Embryonic facial prominence (tissue), 1 donor: Measurements from ENCODE around the gene CCL20.

Experiments
- DNase-seq: peaks from one replicate; pipeline ENCODE4 v3.0.0-alpha.2; 2016; ENCODE audit errors: extremely low spot score

CCL20 gene

DNA sequence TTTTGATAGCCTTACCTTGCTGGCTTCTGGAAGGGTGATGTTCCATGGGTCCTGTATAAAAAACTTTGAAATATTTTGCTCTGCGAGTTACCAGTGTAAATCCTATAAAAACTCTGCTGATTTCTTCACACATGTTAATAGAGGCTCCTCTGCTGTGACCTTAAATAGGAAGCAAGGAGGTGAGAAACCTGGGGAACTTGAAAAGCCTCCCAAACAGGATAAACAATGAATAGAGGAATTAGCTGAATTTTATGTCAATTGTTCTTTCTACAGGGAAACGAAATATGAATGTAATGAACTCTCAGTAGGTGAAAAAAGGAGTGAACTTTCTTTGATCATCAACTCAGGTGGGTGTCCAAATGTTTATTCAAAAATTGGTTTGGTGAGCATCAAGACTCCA lies 10.8 kb upstream of the CCL20 start:
- DNase-seq, result no peak

DNA sequence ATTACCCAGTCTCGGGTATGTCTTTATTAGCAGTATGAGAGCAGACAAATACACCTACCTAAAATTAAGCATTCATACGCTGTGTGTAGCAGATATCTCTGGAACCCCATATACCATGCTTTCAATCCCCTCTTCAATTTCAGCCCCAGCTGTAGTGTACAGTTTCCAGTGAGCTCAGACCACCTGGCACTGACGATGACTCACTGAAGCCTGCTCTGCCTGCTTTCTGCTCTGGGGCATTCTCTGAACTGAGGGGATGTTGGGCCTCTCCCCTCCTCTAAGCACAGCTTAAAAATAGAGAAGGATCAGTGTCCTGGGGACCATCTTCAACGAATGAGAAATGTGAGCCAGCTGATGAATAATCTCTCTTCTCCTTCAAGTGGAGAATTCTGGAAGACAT lies 8.7 kb upstream of the CCL20 start:
- no peak for DNase-seq

DNA sequence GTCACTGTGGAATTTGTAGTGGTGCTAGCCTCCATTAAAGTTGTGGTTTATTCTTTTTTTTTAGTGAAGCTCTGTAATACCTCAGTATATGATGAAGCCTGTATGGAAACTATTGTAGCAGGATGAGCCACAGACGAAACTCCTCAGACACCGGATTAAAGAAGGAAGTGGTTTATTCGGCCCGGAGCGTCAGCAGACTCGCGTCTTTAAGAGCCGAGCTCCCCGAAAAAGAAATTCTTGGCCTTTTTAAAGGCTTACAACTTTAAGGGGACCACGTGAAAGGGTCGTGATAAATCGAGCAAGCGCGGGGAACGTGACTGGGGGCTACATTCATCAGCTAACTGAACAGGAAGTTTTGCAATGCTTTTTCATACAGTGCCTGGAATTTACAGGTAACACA lies 8.1 kb upstream of the CCL20 start:
- DNase-seq, result no peak

DNA sequence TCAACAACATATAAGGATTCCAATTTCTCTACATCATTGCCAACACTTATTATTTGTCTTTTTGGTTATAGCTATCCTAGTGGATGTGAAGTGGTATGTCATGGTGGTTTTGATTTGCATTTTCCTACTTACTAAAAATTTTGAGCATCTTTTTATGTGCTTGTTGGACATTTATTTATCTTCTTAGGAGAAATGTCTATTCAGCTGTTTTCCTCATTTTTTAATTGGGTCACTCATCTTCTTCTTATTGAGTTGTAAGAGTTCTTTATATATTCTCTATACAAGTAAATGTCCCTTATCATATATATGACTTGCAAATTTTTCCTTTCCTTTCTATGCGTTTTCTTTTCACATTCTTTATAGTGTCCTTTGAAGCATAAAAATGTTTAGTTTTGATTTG lies 4.7 kb upstream of the CCL20 start:
- no peak for DNase-seq

DNA sequence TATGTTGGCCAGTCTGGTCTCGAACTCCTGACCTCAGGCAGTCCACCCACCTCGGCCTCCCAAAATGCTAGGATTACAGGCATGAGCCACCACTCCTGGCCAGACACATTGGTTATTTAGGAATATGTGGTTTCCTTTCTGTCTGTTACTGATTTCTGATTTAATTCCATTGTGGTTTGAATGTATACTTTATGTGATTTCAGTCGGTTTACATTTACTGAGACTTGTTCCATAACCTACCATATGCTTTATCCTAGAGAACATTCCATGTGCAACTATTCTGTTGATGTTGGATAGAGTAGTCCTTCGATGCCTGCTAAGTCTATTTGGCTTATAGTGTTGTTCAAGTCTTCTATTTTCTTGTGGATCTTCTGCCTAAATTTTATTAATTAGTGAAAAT lies 1.6 kb upstream of the CCL20 start:
- DNase-seq, result no peak

DNA sequence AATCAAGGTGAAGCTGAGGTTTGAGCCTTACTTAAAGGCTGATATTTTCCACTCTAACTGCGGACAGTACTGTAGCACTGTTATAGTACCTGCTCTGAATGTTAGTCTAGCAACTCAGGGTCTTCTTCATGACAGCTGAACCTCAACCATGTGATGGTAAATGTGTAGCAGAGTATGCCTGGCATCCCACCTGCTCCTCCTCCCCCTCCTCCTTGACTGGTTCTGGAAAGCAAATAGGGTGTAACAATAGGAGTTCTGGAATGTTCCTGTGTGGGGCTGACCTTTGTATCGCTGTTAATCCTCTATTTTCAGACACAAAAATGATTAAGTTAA lies 447 bp upstream of the CCL20 start:
- DNase-seq, result no peak

DNA sequence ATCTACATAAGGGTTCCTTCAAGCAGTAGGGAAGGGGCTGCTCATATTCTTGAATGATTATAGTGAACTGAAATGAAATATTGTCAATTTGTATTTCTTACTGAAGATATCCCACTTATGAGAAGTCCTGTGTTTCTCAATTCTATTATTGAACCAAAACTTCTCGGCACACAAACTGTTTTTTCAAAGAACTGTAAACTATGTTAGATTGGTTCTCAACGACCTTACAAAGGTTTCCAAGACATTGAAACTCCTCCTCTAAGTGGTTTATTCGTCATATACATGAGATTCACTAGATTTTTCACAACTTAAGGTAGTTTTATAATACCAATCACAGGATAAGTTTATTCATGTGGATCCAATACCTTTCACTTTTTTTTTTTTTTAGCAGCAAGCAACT lies 1.4 kb downstream of the CCL20 start:
- DNase-seq, result no peak

DNA sequence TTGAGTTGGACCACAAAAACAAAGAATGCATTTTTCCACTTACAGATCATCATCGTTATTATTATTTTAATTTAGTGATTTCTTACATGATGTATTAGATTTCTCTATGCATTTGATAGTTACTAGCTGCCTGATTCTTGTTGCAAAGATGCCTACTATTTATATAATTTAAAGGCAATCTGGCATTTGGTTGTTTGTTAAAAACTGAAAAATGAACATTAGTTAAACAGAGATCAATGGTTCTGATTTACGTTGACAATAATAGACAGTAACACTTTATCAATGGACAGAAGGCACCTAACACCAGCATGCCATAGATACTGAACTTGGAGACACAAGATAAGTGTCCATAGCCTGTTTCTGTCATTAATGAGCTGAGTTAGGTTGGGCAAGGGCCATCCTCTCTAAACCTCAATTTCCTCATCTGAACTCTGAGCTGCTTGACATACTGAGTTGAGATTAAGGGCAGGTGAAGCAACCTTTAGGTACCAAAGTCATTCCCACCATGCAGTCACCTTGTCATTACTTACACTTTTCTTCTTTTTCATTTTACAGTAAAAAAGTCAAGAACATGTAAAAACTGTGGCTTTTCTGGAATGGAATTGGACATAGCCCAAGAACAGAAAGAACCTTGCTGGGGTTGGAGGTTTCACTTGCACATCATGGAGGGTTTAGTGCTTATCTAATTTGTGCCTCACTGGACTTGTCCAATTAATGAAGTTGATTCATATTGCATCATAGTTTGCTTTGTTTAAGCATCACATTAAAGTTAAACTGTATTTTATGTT lies 3.1 kb downstream of the CCL20 start:
- no peak for DNase-seq

DNA sequence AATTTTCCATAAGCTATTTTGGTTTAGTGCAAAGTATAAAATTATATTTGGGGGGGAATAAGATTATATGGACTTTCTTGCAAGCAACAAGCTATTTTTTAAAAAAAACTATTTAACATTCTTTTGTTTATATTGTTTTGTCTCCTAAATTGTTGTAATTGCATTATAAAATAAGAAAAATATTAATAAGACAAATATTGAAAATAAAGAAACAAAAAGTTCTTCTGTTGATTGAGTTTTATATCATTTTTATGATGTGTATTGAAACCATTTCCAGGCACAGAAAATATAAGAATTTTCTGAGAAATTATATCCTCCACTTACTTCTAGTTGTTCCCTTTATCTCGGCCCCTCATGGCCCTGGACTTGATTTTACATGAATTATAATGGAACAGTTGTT lies 3.7 kb downstream of the CCL20 start:
- DNase-seq, result no peak

DNA sequence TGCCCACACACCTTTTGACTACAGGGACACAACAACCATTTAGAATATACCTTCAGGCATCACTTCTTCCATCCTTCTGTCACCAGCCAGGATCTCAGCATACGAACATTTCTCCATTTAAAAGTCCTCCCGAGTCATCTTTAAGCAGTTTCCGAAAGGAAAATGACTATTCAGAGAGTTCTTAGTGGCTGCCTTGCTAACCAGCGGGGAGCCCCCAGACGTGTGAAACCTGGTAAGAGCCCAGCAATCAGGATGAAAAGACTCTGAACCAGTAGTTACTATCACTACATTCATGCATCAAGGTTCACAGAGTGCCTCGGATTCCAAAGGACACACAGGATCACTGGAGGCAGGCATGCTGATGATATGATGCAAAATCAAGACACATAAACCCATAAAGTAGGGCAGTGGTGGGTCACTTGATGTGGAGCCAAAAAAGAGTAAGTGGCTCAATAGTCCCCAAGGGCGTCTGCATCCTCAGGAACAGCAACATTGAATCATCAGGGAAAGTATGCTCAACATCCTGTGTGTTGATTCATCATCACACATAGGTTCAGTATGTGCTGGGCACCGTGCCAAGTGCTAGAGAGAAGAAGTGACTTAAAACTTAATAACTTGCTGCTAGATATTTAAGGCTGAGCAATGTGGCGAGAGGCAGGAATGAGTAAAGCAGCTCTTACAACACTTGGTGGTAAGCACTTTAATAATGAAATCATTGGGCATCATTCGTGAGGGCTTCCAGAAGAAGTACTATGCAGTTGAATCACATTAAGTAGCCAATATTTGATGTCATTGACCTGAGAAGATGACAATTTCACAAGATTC lies 4.4 kb downstream of the CCL20 start:
- DNase-seq, result no peak

DNA sequence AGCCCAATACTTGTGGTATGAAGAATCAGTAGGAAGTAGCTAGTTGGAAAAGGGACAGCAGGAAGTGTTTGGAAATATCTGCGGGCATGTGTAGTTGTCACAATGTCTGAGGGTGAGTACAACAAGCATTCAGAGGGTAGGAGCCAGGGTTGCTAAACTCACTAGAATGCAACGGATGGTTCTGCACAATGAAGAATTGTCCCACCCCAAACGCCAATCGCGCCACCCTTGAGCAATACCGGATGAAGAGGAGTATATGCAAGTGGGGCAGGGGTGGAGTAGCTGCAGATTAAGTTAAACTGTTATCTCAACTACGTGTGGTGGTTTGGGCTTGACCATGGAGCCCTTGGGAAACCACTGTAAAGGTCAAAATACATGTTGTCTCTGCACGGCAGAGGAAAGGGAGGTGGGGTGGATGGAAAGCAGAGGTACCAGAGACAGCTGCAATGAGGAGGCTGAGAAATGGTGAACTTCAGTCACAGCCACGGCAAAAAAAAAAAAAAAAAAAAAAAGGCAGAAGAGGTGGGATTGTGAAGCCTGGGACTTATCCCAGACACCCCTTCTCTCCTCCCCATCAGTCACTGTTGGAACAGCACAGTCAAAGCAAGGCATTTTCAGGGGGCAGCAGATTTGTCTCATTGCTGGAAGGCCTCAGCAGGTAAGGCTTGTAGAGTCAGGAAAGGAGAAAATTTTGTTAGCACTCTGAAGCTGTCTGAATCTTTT lies 5.2 kb downstream of the CCL20 start:
- DNase-seq, result no peak

DNA sequence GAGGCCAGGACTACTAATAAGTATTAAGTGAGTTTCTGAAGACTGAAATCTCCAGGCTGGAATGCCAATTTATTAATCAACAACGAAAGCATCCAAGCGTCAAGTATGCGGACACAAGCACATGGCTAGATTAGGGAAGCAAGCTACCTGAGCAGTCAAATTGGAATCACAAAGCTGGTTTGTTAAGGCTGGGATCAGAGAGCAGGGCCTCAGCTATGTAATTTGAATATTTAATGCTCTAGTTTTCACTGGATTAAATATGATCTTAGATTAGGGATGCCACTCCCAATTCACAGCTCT lies 5.7 kb downstream of the CCL20 start:
- DNase-seq, result no peak

DNA sequence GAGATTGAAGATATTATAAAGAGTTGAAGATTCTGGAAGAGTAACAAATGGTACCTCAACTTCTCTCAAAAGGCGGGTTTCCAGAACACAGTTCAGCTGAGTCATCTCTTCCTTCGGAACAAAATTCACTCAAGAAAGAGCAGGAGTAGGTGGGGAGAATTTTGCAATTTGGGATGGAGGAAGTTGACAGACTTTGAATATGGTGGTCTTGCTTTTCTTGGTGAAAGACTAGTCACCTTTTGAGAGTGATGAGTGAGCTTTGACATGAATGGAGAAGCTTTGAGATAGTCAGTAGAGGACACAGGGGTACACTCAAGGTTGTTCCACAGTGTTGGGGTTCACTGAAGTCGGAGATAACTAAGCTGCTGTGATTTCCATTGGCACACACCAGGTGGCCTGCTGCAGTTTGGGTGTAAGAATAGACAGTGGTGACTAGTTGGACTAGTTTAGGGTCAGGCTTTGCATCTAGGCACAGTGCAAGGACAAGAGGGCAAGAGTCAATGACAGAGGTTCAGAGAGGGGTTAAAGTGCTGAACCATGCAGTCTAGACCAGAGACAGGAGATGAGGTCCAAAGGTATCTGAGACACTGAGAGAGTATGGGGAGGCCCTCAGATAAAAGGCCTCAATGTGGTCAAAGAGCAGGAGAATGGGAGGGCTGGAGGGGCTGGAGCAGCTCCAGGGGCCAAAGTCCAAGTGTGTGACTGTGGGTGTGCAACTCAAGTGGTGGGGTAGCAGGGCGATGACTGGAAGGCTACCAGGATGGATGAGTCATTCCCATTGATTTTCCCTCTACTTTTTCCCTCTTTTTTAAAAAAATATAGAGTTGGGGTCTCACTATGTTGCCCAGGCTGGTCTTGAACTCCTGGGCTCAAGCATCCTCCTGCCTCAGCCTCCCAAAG lies 7.7 kb downstream of the CCL20 start:
- DNase-seq, result no peak

DNA sequence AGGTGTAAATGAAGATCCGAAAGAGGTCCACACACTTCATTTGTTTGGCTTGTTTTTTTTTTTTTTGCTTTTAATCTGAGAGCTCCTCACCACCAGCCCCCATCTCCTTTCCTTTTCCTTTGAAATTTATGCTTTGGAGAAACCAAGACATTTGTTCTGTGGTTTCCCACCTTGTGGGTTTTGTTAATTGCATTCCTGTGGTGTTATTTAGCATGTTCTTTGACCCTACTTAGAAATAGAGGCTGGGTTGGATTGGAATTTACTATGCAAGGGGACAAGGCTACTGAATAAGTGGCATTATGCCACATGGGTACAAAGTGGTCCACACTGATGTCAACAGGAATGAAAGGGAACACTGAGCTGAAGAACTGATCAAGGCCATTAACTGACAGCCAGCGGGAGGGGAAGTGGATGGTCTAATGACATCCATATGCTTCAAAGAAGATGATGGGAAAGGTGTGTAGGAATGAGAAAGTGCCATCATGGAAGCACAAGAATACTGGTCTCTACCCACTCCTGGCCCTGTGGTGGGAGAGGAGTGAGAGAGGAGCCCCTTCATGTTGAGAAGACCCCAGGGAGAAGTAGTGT lies 8.9 kb downstream of the CCL20 start:
- no peak for DNase-seq

DNA sequence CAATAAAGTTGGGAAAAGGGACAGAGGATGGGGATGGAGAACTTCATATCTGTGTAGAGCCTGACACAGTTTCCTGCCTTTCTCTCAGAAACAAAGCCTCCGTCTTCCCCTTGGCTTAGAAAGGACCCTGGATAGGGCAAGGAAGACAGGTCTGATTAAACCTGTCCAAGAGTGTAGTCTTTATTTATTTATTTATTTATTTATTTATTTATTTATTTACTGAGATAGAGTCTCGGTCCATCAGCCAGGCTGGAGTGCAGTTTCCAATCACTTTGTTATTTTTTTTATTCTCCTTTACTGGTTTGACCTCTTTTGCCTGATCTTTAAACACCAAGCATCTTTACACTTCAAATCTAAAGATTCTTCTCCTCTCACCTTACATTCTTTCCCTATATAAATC lies 10.3 kb downstream of the CCL20 start:
- no peak for DNase-seq

DNA sequence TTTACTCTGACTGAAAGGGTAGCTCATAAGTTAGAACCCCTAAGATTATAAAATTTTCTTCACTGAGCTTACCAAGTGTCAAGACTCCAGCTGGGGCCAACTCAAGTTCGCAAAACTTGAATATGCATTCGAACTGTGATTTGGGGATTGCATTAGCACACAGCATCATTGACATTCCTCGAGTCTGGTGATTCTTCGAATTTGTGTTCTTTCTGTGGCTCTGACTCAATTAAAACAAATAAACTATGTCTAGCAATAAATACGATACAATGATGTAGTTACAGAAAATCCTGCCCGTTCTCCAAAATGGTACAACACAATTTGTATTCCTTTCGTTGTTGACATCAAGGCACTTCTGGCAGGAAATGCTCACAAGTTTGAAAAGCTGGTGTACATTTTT lies 11.1 kb downstream of the CCL20 start:
- no peak for DNase-seq

DNA sequence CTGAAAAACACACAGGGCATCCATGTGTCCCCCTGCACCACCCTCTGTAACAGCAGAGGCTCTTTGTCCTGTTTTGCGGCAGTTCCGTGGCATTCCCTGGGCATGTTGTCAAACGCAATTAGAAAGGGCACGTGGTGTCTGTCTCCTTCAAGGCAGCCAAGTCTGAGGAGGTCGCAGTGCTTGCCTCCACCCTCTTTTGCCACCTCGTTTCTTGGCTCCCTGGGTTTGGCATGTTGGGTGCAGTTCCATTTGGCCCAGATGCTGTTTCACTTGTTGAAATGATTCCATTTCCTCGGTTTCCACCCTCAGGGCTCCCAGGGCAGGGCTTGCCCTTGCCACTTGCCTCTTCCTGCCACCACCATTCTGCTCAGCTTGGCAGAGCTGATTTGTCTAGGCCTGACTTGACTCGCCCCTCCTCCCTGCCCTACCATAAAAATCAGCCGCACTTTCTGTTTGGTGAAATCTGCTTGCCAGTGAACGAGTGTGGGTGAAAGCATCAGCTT lies 12.4 kb downstream of the CCL20 start:
- DNase-seq, result no peak

DNA sequence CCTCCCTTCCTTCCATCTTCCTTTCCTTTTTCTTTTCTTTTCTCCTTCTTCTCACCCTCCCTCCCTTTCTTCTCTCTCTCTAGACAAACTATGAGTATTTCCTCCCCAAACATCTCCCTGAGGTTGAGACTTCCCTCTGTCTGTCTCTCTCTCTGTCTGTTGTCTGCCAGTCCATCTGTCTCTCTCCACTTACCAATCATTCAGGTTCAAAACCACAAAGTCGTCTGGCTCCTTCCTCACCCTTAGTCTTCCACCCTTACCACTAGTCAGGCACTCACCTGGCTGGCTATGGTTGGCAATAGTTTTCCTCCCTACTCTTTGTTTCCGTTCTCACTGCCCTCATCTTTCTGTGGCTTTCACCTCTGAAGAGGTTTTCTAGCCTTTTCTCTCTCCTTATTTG lies 12.9 kb downstream of the CCL20 start:
- no peak for DNase-seq

DNA sequence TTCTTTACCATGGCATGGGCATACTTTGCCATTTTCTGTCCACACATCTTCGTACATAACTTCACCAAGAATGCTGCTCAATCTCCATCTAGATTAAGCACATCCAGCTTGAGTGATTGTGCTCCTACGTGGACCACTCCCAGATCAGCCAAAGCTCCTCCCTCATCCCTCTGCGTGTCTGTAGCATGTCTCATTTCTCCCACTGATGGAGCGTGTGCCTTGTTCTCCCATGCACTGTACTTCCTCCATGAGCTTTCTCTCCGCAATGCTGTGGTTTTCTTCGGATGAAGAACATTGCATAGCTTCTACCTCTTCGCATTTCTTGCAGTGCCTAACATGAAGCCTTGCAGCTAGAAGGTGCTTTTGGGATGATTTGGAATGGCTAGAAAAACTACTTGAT lies 13.5 kb downstream of the CCL20 start:
- DNase-seq, result no peak

DNA sequence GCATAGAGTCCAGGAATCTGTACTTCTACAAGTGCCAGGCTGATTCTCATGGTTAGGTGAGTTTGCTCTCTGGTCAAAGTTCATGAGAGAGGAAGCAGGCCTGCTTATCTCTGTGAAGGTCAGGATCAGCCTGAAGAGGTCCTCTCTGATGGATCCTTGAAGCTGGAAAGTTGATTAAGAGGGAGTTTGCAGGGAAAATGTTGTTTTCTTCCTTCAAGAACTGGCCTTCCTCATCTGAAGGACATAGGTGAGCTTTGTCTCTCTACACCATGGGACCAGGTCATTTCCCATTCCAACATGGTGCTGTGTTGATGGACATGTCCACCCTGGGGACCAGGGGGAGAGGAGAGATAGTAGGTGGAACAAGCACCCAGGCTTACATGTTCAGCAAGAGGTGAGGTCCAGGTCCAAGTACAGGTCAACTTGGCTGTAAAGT lies 14.9 kb downstream of the CCL20 start:
- no peak for DNase-seq

DNA sequence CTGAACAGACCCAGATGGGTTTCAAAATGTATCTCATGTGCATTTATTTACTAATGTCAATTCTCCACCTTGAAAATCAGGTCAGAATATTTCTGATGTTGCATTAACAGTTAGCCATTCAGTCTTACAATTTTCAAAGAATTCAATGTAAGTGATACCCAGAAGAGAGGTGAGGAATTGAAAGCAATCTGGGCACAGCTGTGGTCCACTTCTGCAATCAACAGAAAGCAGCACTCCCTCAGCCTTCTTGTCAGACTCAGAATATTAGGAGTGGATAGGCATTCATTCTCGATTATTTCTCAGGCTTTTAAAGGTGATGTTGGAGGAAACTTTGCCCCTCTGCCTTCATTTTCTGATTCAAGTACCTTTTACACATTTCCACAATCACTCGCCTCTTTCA lies 15.7 kb downstream of the CCL20 start:
- DNase-seq, result no peak
